T-cell (primary cell): ENCODE data around the gene MZB1. TPM values are rescaled to one million over a fixed set of nuclear protein-coding genes. Genes with fewer than 3 reads are reported as not detected.
"Not testable (repeated sequence)": the region's sequence is repeated elsewhere in the genome, so short reads cannot be mapped to it uniquely, and the experiment has no call there.

Source experiments
- ATAC-seq, 4 experiments: fragments of 200-7000 bp in 3 of 4; fragments of 150-1000 bp in 1 of 4; cut with Tn5 transposase; replicated peaks in 1 of 4; 1 replicate in 3 of 4; 2 replicates in 1 of 4; pipeline ENCODE4 v1.10.0; 2021; ENCODE audit warnings: moderate library complexity in 3 of 4, mild to moderate bottlenecking in 2 of 4, moderate number of reproducible peaks in 1 of 4
- CTCF ChIA-PET, 2 donors: fragments of 300-600 bp; sonication (Branson Sonifier 250); formaldehyde crosslinking; loops; one replicate each; lab custom pipeline; 2022; ENCODE audit warnings: antibody characterized with exemption in 2 of 2; lab: Charles Lee
- POLR2A ChIA-PET, 2 donors: fragments of 300-600 bp; sonication (Branson Sonifier 250); formaldehyde crosslinking; loops; one replicate each; lab custom pipeline; 2022; ENCODE audit warnings: antibody characterized with exemption in 2 of 2; lab: Charles Lee
- DNase-seq, 35 experiments: peaks; one replicate each; pipeline versions ENCODE4 v3.0.0 to v3.0.0-alpha.2; 2013 to 2023
- H3K27ac ChIP-seq: one replicate; pipeline ENCODE4 v1.5.1; 2013; ENCODE audit warnings: low read length
- H3K27me3 ChIP-seq, 2 experiments: replicated peaks in 1 of 2; 1 replicate in 1 of 2; 2 replicates in 1 of 2; pipeline versions ENCODE4 v1.6.1 to v1.7.0; 2013; ENCODE audit warnings: low read length in 1 of 2, mixed read lengths in 1 of 2; ENCODE audit not compliant: control insufficient read depth in 2 of 2, insufficient read depth in 2 of 2; ENCODE audit errors: extremely low read depth in 1 of 2
- H3K36me3 ChIP-seq, 2 donors: 1 replicate in 1 of 2; 2 replicates in 1 of 2; pipeline versions ENCODE4 v1.6.1 to v1.7.0; 2013; ENCODE audit warnings: low read length in 1 of 2; ENCODE audit not compliant: control insufficient read depth in 2 of 2, insufficient read depth in 1 of 2; ENCODE audit errors: extremely low read depth in 1 of 2
- H3K4me1 ChIP-seq, 2 experiments: 1 replicate in 1 of 2; 2 replicates in 1 of 2; pipeline versions ENCODE4 v1.6.1 to v1.7.0; 2013; ENCODE audit warnings: low read length in 2 of 2, mixed read lengths in 1 of 2; ENCODE audit not compliant: insufficient read depth in 2 of 2, control insufficient read depth in 1 of 2; ENCODE audit errors: extremely low read depth in 1 of 2
- H3K4me3 ChIP-seq, 2 donors: 1 replicate in 1 of 2; 2 replicates in 1 of 2; pipeline versions ENCODE4 v1.5.1 to v1.7.0; 2013; ENCODE audit warnings: mild to moderate bottlenecking in 2 of 2, low read length in 1 of 2, moderate library complexity in 1 of 2; ENCODE audit not compliant: control insufficient read depth in 1 of 2; ENCODE audit errors: extremely low read depth in 1 of 2
- H3K9me3 ChIP-seq: 2 replicates; pipeline ENCODE4 v1.7.0; 2013
- H3K27ac Mint-ChIP-seq, 2 donors: one replicate each; pipeline ENCODE4 v1.8.0; 2020 to 2021; ENCODE audit warnings: mild to moderate bottlenecking in 2 of 2, mixed read lengths in 2 of 2
- H3K27me3 Mint-ChIP-seq, 2 donors: one replicate each; pipeline ENCODE4 v1.8.0; 2021 to 2022; ENCODE audit warnings: mixed read lengths in 2 of 2
- H3K36me3 Mint-ChIP-seq: one replicate; pipeline ENCODE4 v1.8.0; 2021; ENCODE audit warnings: mixed read lengths
- H3K4me1 Mint-ChIP-seq, 3 donors: one replicate each; pipeline ENCODE4 v1.8.0; 2020 to 2022; ENCODE audit warnings: mixed read lengths in 3 of 3, mild to moderate bottlenecking in 1 of 3
- H3K4me3 Mint-ChIP-seq, 3 donors: one replicate each; pipeline ENCODE4 v1.8.0; 2020 to 2022; ENCODE audit warnings: mild to moderate bottlenecking in 3 of 3, mixed read lengths in 3 of 3, moderate library complexity in 3 of 3
- H3K9me3 Mint-ChIP-seq, 3 donors: one replicate each; pipeline ENCODE4 v1.8.0; 2020 to 2022; ENCODE audit warnings: mixed read lengths in 3 of 3
- WGBS: methylation state at CpG from one replicate; pipeline ENCODE4 v1.1.5; 2013; ENCODE audit warnings: missing lambda C conversion rate; ENCODE audit not compliant: insufficient coverage; 5-methylcytosine and 5-hydroxymethylcytosine counted together
- total RNA-seq, 35 experiments: library from RNA in 6 of 35; stranded (reverse) in 6 of 35; fragments of 120-200 nt in 1 of 35; gene quantifications; one replicate each; pipeline versions ENCODE4 v1.2.1 to v1.2.4 and lab custom pipeline; 2013 to 2026

Gene MZB1
- total RNA-seq, 5 donors from 2014 or later (not counting 1 experiment from before 2014, with no cell fraction given), result 2.2 to 6.5 (median 5.0) TPM

GRCh38 chr5:139355900-139356299 is 33.8 kb downstream of the MZB1 start:
- WGBS, result 100% methylated on average over 5 of the region's 8 CpGs
- H3K4me1 ChIP-seq, H3K9me3 Mint-ChIP-seq, DNase-seq, ATAC-seq, H3K4me3 ChIP-seq, H3K36me3 ChIP-seq, H3K27ac Mint-ChIP-seq, H3K27ac ChIP-seq, H3K27me3 ChIP-seq, CTCF ChIA-PET, H3K4me3 Mint-ChIP-seq, H3K27me3 Mint-ChIP-seq, H3K9me3 ChIP-seq: not testable (repeated sequence)
- H3K36me3 Mint-ChIP-seq, result peaks cover 29% of the 10 kb centered on the region
- POLR2A ChIA-PET, result interaction anchor here in 1 of 2 donors (0.6 kb wide), 1 partner anchor 240 kb away, joined by 4 read pairs; no protein-coding TSS in a partner anchor
- H3K4me1 Mint-ChIP-seq, result peaks cover 43 to 55% (median 48%) of the 10 kb centered on the region in 3 donors

- Mint-ChIP-seq H3K36me3 (peaks cover 29% of the 10 kb centered on the region), H3K4me3 (no peak overlapping the region), H3K4me1 (peaks cover 50 to 58% (median 52%) of the 10 kb centered on the region in 3 donors), H3K27ac (no peak overlapping the region), H3K27me3 (no peaks in the 10 kb centered on the region), H3K9me3 (peaks cover 0 to 5% (median 0%) of the 10 kb centered on the region in 3 donors)
- WGBS, result no CpG with 5 or more reads among the region's 3 CpGs
- CTCF ChIA-PET, result interaction anchor here (0.6 to 1.1 kb wide), 2 partner anchors 20 to 50 kb away, joined by 3 read pairs; partner anchors contain the start of gene SPATA24 (in 1 of the 2)
- Histone ChIP-seq H3K4me3 (no peak overlapping the region), H3K36me3 (no peaks in the 10 kb centered on the region), H3K9me3 (no peaks in the 10 kb centered on the region), H3K27ac (no peak overlapping the region), H3K4me1 (peaks cover 0 to 9% of the 10 kb centered on the region in 2 experiments), H3K27me3 (no peaks in the 10 kb centered on the region)
- DNase-seq (no peak), ATAC-seq (no peak)
- POLR2A ChIA-PET, result interaction anchor here in 1 of 2 donors (0.5 to 0.7 kb wide), 2 partner anchors 10 to 61 kb away, joined by 3 read pairs; no protein-coding TSS in a partner anchor
Measured at GRCh38 chr5:139354186-139354585, 35.5 kb downstream of the MZB1 start.

- not testable (repeated sequence) for H3K27ac Mint-ChIP-seq
- POLR2A ChIA-PET, result interaction anchor here (0.6 to 0.7 kb wide), 5 partner anchors 11 to 555 kb away, joined by 3 to 7 read pairs (median 3); no protein-coding TSS in a partner anchor
Measured at GRCh38 chr5:139347863-139348262, 41.9 kb downstream of the MZB1 start.

GRCh38 chr5:139345442-139345841 is 44.3 kb downstream of the MZB1 start:
- H3K4me1 ChIP-seq, result peaks cover 24 to 59% of the 10 kb centered on the region in 2 experiments
- H3K9me3 Mint-ChIP-seq, H3K27me3 ChIP-seq, H3K4me3 ChIP-seq, H3K9me3 ChIP-seq, H3K27ac Mint-ChIP-seq, H3K27ac ChIP-seq, CTCF ChIA-PET, DNase-seq, H3K36me3 ChIP-seq, H3K27me3 Mint-ChIP-seq, POLR2A ChIA-PET, ATAC-seq: not testable (repeated sequence)
- Mint-ChIP-seq H3K4me1 (peaks cover 72 to 75% (median 74%) of the 10 kb centered on the region in 3 donors), H3K4me3 (peak overlapping the region in 2 of 3 donors; percentile 17 to 100), H3K36me3 (peaks cover 24% of the 10 kb centered on the region)
- 98% methylated on average over 5 of the region's 8 CpGs for WGBS

More at GRCh38 chr5:139347863-139348262, 41.9 kb downstream of the MZB1 start:
- CTCF ChIA-PET, H3K9me3 Mint-ChIP-seq, H3K36me3 ChIP-seq, ATAC-seq, H3K27me3 ChIP-seq, H3K9me3 ChIP-seq, H3K4me3 ChIP-seq, H3K27ac ChIP-seq, H3K27me3 Mint-ChIP-seq, DNase-seq, H3K4me3 Mint-ChIP-seq: not testable (repeated sequence)
- H3K4me1 ChIP-seq, result peaks cover 17 to 42% of the 10 kb centered on the region in 2 experiments
- Mint-ChIP-seq H3K4me1 (peaks cover 68 to 73% (median 68%) of the 10 kb centered on the region in 3 donors), H3K36me3 (peaks cover 31% of the 10 kb centered on the region)
- 97% methylated on average over 5 of the region's 9 CpGs for WGBS

GRCh38 chr5:139344177-139344576 is 45.5 kb downstream of the MZB1 start:
- peak overlapping the region; percentile 59 to 100 (median 98) for H3K4me3 Mint-ChIP-seq
- WGBS, result 90% methylated on average over 2 of the region's 2 CpGs
- peaks cover 59 to 69% (median 67%) of the 10 kb centered on the region in 3 donors for H3K4me1 Mint-ChIP-seq
- peaks cover 24% of the 10 kb centered on the region for H3K36me3 Mint-ChIP-seq
- no peaks in the 10 kb centered on the region for H3K9me3 Mint-ChIP-seq
- POLR2A ChIA-PET, result interaction anchor here in 1 of 2 donors (0.6 kb wide), 1 partner anchor 10 kb away, joined by 3 read pairs; no protein-coding TSS in a partner anchor
- Histone ChIP-seq H3K9me3 (no peaks in the 10 kb centered on the region), H3K27ac (no peak overlapping the region), H3K27me3 (peaks cover 0 to 3% of the 10 kb centered on the region in 2 experiments), H3K4me3 (no peak overlapping the region), H3K36me3 (peaks cover 0 to 3% of the 10 kb centered on the region in 2 donors), H3K4me1 (peaks cover 24 to 54% of the 10 kb centered on the region in 2 experiments)
- H3K27ac Mint-ChIP-seq, result no peak overlapping the region
- DNase-seq, result no peak
- no peaks in the 10 kb centered on the region for H3K27me3 Mint-ChIP-seq
- ATAC-seq, result no peak
- CTCF ChIA-PET, result interaction anchor here in 1 of 2 donors (0.7 to 1.2 kb wide), 3 partner anchors 12 to 219 kb away, joined by 3 to 5 read pairs (median 3); no protein-coding TSS in a partner anchor

- H3K27me3 ChIP-seq, result peaks cover 0 to 3% of the 10 kb centered on the region in 2 experiments
- no peaks in the 10 kb centered on the region for H3K9me3 ChIP-seq
- H3K27ac ChIP-seq, result no peak overlapping the region
- DNase-seq, result no peak
- H3K27me3 Mint-ChIP-seq, result no peaks in the 10 kb centered on the region
- H3K36me3 ChIP-seq, result peaks cover 0 to 3% of the 10 kb centered on the region in 2 donors
- no peak for ATAC-seq
- peaks cover 21% of the 10 kb centered on the region for H3K36me3 Mint-ChIP-seq
- ChIA-PET POLR2A (interaction anchor here in 1 of 2 donors (0.6 kb wide), 1 partner anchor 11 kb away, joined by 3 read pairs; no protein-coding TSS in a partner anchor), CTCF (interaction anchor here in 1 of 2 donors (1.2 kb wide), 1 partner anchor 12 kb away, joined by 5 read pairs; no protein-coding TSS in a partner anchor)
- peak overlapping the region; percentile 99 for H3K27ac Mint-ChIP-seq
- H3K4me1 ChIP-seq, result peaks cover 23 to 50% of the 10 kb centered on the region in 2 experiments
- H3K9me3 Mint-ChIP-seq, result no peaks in the 10 kb centered on the region
- peaks cover 52 to 67% (median 64%) of the 10 kb centered on the region in 3 donors for H3K4me1 Mint-ChIP-seq
- peak overlapping the region in 1 of 2 donors; percentile 11 for H3K4me3 ChIP-seq
- WGBS, result 96% methylated on average over 5 of the region's 9 CpGs
- peak overlapping the region; percentile 98 to 100 (median 100) for H3K4me3 Mint-ChIP-seq
Measured at GRCh38 chr5:139343476-139343875, 46.2 kb downstream of the MZB1 start.
